Measurements from ENCODE around the gene TTC33. TPM values are rescaled to one million over a fixed set of nuclear protein-coding genes. Genes with fewer than 3 reads are reported as not detected.
A peak's percentile ranks its signal among the peaks of the same experiment; 100 is the strongest.

Gene TTC33
- total RNA-seq, 1 donor from 2014 or later: 9.7 TPM

DNA sequence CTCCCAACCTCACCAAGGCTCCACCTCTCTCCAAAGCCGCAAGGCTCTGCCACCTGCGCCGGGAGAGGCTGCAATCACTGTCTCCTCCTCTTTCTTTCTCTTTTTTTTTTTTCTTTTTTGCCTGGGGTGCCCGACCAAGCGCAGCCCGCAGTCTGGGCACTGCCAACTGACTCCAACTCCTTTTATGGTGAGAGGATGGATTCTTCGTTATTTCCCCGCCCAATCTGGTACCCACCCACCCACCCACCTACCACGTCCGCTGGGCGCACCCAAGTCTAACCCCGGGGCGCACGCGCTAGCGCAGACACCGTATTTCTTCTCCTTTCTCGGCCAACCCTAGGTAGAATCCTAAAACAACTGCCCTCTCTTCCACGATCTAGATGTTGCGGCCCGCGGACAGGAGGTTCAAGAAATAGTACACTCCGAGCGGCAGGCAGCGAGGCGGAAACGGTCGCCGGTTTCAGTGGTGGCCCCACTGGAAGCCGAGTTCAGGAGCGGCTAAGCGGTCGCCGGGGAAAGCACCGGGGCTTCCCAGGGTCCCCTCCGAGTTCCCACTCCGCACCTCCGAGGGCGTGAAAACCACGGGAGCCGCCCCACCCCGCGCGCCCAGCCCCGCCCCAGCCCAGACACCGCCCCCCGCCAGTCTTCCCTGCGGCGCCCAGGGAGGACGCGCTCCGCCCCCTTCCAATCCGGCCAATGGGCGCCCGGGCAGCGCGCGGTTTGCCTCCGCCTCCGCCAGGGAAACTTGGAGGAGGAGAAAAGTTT lies 76.4 kb downstream of the TTC33 start:
- H3K27me3 ChIP-seq (ENCODE audit: control insufficient read depth, insufficient read depth, low read length): no peaks in the 10 kb centered on the region
- FAIRE-seq (no peak), DNase-seq (ENCODE audit: low read depth) (peak; percentile 92)
- TF ChIP-seq, protein P1, sequence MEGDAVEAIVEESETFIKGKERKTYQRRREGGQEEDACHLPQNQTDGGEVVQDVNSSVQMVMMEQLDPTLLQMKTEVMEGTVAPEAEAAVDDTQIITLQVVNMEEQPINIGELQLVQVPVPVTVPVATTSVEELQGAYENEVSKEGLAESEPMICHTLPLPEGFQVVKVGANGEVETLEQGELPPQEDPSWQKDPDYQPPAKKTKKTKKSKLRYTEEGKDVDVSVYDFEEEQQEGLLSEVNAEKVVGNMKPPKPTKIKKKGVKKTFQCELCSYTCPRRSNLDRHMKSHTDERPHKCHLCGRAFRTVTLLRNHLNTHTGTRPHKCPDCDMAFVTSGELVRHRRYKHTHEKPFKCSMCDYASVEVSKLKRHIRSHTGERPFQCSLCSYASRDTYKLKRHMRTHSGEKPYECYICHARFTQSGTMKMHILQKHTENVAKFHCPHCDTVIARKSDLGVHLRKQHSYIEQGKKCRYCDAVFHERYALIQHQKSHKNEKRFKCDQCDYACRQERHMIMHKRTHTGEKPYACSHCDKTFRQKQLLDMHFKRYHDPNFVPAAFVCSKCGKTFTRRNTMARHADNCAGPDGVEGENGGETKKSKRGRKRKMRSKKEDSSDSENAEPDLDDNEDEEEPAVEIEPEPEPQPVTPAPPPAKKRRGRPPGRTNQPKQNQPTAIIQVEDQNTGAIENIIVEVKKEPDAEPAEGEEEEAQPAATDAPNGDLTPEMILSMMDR (IDR thresholded peaks at IDR 0.05; ENCODE audit: insufficient read depth, low read length, severe bottlenecking): no peak
- peak overlapping the region; percentile 71 for H3K4me3 ChIP-seq (ENCODE audit: low read depth, low read length)
- peaks cover 1% of the 10 kb centered on the region for H3K36me3 ChIP-seq (ENCODE audit: control insufficient read depth, insufficient read depth, low read length)

- FAIRE-seq (no peak), DNase-seq (ENCODE audit: low read depth) (peak; percentile 43)
- Histone ChIP-seq H3K4me3 (ENCODE audit: low read depth, low read length) (peak overlapping the region; percentile 41), H3K36me3 (ENCODE audit: control insufficient read depth, insufficient read depth, low read length) (peaks cover 1% of the 10 kb centered on the region), H3K27me3 (ENCODE audit: control insufficient read depth, insufficient read depth, low read length) (no peaks in the 10 kb centered on the region)
- TF ChIP-seq, protein P1 (IDR thresholded peaks at IDR 0.05; ENCODE audit: insufficient read depth, low read length, severe bottlenecking): no peak
Measured at GRCh38 chr5:40678460-40679147, 77.2 kb downstream of the TTC33 start.

DNA sequence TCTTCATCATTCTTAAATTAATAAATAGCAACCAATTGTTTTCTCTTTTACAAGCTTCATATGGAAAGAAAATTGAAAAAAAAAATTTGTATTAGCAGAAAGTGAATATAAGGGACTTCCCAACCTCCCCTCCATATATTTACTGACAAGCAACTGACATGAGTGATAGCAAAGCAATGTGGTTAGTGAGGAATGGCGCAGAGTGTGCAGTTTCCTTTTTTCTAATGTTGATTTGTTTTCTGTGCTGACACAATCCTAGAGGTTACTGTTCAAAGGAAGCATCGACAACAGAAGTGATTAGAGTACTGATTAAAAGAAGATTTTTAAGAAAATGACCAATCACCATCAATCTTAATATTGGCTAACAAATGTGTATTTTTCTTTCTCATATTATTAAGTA lies 77.7 kb downstream of the TTC33 start:
- no peak overlapping the region for H3K4me3 ChIP-seq (ENCODE audit: low read depth, low read length)
- TF ChIP-seq, protein P1 (IDR thresholded peaks at IDR 0.05; ENCODE audit: insufficient read depth, low read length, severe bottlenecking): no peak
- peak; percentile 72 for DNase-seq (ENCODE audit: low read depth)
- no peak for FAIRE-seq
- H3K27me3 ChIP-seq (ENCODE audit: control insufficient read depth, insufficient read depth, low read length): no peaks in the 10 kb centered on the region
- H3K36me3 ChIP-seq (ENCODE audit: control insufficient read depth, insufficient read depth, low read length): peaks cover 1% of the 10 kb centered on the region

GRCh38 chr5:40677456-40677855 lies 78.3 kb downstream of the TTC33 start:
- DNase-seq (ENCODE audit: low read depth): no peak
- TF ChIP-seq, protein P1 (IDR thresholded peaks at IDR 0.05; ENCODE audit: insufficient read depth, low read length, severe bottlenecking): no peak
- Histone ChIP-seq H3K27me3 (ENCODE audit: control insufficient read depth, insufficient read depth, low read length) (no peaks in the 10 kb centered on the region), H3K4me3 (ENCODE audit: low read depth, low read length) (no peak overlapping the region), H3K36me3 (ENCODE audit: control insufficient read depth, insufficient read depth, low read length) (peaks cover 1% of the 10 kb centered on the region)
- no peak for FAIRE-seq

DNA sequence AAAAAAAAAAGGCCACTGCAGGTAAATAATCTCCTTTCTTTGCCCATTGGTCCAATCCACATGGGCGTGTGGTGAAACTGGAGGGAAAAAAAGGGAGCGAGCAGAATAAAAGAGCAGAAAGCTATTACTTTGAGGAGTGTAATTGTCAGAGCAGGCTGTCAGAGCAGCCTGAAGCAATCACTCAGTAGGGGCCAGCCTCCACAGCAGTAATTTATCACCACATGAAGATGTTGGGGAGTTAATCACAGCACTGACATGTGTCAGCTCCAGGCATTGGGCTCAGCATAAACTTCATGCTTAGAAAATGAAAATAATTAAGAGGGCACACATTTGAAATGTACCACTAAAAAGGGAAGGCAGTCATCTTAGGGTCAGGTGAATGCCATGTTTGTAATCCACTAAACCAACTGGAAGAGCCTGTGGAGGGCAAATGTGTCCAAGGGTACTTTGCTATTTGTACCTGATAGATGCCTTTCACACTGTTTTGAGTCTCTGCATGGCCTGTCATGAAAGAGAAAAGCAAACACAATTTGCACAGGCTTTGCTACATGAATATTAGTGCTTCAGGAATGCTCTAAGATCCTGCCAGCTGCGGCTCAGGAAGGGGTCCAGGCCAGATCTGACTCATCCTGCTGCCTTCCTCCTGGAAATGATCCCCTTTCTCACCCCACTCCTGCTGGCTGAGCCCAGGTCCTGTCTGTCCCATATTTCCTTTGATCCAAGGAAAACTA lies 79.0 kb downstream of the TTC33 start:
- Histone ChIP-seq H3K36me3 (ENCODE audit: control insufficient read depth, insufficient read depth, low read length) (peaks cover under 1% of the 10 kb centered on the region), H3K4me3 (ENCODE audit: low read depth, low read length) (no peak overlapping the region), H3K27me3 (ENCODE audit: control insufficient read depth, insufficient read depth, low read length) (no peaks in the 10 kb centered on the region)
- TF ChIP-seq, protein P1 (IDR thresholded peaks at IDR 0.05; ENCODE audit: insufficient read depth, low read length, severe bottlenecking): no peak
- no peak for FAIRE-seq
- DNase-seq (ENCODE audit: low read depth): peak; percentile 79

Measured in bronchial epithelial cell (primary cell).